HG03521 (cell line): ENCODE data around the gene RAPGEF3.

Experiments
- ATAC-seq: cut with Tn5 transposase; IDR thresholded peaks from one replicate; pipeline ENCODE4 v1.9.1; 2021; ENCODE audit warnings: mild to moderate bottlenecking, moderate library complexity; ENCODE audit not compliant: unreplicated experiment

The RAPGEF3 gene

GRCh38 chr12:47757840-47758583 lies 668 bp downstream of the RAPGEF3 start:
- no peak for ATAC-seq

DNA sequence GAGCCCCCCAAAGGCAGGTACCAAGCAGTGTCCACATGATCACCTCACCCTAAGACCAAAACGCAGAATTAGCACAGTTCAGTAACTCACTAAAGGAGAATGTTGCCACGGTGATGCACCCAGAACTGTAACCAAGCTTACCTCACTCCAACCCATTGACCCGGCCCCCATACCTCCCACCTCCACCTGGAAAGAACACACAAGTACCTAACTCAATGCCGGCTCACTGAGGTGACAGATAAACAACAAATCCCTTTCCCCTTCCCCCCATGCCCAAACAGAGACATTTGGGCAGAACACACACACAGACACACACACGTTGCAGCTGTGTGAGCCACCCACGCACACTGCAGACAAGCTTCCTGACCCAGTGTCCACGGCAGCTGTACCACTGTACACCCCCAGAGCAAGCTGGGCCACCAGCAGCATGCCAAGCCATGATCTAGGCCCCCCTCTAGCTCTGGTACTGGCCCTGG lies 1.3 kb downstream of the RAPGEF3 start:
- no peak for ATAC-seq

- peak; percentile 55 for ATAC-seq
Measured at GRCh38 chr12:47755655-47756562, 2.8 kb downstream of the RAPGEF3 start.

GRCh38 chr12:47754881-47755280 lies 3.8 kb downstream of the RAPGEF3 start:
- peak; percentile 17 for ATAC-seq

- ATAC-seq = no peak
Measured at GRCh38 chr12:47754126-47754525, 4.6 kb downstream of the RAPGEF3 start.

- ATAC-seq = no peak
Measured at GRCh38 chr12:47753021-47754001, 5.4 kb downstream of the RAPGEF3 start.

DNA sequence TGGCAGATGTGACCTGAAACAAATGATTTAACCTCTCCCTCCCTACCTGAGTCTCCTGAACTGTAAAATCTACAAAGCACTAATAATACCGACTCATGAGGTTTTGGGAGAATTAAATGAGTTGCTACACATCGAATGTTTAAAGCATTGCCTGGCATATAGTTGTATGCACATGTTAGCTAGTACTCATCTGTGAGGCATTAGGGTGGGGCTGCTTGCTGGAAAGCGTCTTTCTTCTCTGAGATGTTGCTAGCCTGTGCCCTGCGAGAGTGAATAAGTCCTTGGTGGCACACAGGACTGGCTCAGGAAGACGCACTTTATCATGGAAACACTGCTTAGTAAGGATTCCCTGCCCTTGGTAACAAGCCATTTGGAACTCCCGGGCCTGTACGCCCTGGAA lies 6.1 kb downstream of the RAPGEF3 start:
- ATAC-seq = no peak

- no peak for ATAC-seq
Measured at GRCh38 chr12:47752121-47752520, 6.6 kb downstream of the RAPGEF3 start.

GRCh38 chr12:47751561-47751960 lies 7.1 kb downstream of the RAPGEF3 start:
- no peak for ATAC-seq

GRCh38 chr12:47750916-47751470 lies 7.7 kb downstream of the RAPGEF3 start:
- no peak for ATAC-seq

- no peak for ATAC-seq
Measured at GRCh38 chr12:47750229-47750798, 8.4 kb downstream of the RAPGEF3 start.

GRCh38 chr12:47748899-47749298 lies 9.8 kb downstream of the RAPGEF3 start:
- no peak for ATAC-seq

- ATAC-seq = no peak
Measured at GRCh38 chr12:47748507-47748828, 10.2 kb downstream of the RAPGEF3 start.

DNA sequence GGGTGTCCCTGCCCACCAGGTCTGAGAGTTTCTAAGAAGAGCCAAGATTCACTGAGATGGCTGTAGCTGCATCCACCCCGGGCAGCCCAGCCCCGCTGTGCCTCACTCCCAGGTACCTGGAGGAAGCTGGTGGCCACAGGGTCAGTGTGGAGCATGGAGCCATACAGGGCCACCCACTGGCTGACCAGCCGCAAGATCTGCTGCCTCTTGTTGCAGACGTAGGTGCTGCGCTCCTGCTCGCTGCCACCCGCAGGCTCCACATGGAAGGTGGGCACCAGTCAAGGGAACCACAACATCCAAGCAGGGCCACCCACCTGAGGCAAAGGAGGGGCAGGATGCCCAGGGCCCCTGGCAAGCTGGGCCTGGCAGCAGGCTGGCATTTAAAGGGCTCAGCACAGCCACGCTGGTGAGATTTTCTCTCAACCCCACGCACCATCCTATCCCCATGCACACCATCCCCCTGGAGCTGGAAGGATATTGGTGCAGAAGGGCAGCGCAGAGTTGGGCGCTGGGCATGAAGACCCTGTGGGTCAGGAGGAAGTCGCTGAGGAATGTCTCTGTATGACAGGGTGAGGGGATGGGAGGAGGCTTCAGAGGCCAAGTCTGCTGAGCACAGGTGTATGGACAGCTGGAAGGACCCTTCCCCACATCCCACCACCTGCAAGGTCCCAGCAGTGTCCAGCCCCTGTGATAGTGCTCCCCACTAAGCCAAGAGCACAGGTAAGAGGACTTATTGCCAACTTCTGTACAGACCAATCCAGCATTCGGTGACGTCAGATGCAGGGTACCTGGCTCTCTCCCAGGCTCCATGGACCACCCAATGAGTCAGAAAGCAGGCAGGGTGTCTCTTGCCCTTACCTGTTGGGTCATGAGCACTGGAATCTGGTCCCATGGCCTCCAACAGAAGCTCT lies 10.8 kb downstream of the RAPGEF3 start:
- ATAC-seq = no peak

GRCh38 chr12:47747126-47747525 lies 11.6 kb downstream of the RAPGEF3 start:
- ATAC-seq = no peak

- no peak for ATAC-seq
Measured at GRCh38 chr12:47746523-47746922, 12.2 kb downstream of the RAPGEF3 start.

GRCh38 chr12:47746073-47746472 lies 12.6 kb downstream of the RAPGEF3 start:
- no peak for ATAC-seq

DNA sequence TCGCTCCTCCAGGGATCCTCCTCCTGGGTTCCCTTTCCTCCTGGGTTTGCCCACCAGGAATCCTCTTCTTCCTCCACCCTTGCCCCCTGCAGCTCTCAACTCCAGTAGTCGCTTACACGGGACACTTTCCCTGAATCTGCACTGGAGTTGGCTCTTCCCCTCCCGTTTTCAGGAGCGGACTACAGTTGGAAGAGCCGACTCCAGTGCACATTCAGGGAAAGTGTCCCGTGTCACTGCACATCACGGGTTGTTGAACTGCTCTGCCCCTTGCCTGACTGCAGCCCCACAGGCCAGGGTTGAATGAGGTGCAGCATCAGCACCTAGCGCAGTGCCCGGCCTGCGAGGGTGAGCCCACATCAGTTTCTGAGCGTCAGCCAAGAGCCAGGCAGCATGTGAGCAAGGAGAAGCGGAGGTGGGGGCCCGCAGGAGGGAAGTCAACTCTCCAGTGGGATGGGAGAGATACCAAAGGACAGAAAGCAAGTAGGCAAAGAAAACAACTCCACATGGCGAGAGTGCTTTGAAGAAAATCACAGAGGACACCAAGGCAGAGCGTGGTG lies 13.1 kb downstream of the RAPGEF3 start:
- ATAC-seq = no peak
